Ovary (tissue), 3 donors: ENCODE results near the gene UCK2.

Experiments
- EP300 ChIP-seq: sonication (generic); formaldehyde crosslinking; IDR thresholded peaks from one replicate; pipeline ENCODE4 v1.6.1; 2017; ENCODE audit warnings: antibody characterized with exemption
- POLR2A ChIP-seq: fragments of 450-650 bp; IDR thresholded peaks from one replicate; pipeline ENCODE4 v1.6.1; 2017; ENCODE audit warnings: antibody characterized with exemption, mild to moderate bottlenecking, moderate library complexity
- TF ChIP-seq, protein P1 (sequence below), 3 donors: fragments of 450-650 bp in 2 of 3; fragments of 200-600 bp in 1 of 3; IDR thresholded peaks; one replicate each; pipeline versions ENCODE4 v1.5.1 to v1.8.0; 2016 to 2022; ENCODE audit warnings: antibody characterized with exemption in 3 of 3, mild to moderate bottlenecking in 1 of 3
- donor health status: DM: no; HTN: no; CAD: no.

DNA sequence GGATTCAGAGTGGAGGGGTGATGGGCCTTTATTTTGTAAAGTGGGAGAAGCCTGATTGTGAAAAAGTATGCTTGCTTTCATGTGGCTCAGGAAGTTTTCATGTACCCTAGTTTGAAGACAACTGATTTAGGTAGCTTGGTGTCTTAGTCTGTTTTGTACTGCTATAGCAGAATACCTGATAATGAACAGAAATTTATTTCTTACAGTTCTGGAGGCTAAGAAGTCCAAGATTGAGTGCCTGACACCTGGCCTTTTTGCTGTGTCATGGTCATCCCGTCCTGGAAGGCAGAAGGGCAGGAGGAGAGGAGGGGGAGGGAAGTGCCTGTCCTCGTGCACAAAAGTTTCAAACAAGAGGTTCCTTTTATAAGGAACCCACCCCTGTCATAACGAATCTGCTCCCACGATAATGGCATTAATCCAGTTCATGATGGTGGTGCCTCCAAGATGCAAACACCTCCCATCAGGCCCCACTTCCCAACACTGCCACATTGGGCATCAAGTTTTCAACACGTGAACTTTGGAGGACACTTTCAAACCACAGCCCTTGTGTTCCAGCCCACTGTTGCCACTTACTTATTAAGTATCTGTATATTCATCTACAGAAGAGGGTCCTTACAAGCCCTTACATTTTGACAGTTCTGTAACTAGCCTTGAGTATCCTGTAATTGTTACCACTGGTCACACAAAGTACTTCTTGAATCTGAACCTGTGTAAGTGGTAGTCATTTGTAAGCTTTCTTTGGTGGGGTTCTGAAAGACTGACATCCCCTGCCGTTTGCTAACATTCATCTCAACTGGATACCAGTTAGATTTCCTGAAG is 9.5 kb downstream of the UCK2 start:
- TF ChIP-seq, protein P1, sequence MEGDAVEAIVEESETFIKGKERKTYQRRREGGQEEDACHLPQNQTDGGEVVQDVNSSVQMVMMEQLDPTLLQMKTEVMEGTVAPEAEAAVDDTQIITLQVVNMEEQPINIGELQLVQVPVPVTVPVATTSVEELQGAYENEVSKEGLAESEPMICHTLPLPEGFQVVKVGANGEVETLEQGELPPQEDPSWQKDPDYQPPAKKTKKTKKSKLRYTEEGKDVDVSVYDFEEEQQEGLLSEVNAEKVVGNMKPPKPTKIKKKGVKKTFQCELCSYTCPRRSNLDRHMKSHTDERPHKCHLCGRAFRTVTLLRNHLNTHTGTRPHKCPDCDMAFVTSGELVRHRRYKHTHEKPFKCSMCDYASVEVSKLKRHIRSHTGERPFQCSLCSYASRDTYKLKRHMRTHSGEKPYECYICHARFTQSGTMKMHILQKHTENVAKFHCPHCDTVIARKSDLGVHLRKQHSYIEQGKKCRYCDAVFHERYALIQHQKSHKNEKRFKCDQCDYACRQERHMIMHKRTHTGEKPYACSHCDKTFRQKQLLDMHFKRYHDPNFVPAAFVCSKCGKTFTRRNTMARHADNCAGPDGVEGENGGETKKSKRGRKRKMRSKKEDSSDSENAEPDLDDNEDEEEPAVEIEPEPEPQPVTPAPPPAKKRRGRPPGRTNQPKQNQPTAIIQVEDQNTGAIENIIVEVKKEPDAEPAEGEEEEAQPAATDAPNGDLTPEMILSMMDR (IDR thresholded peaks at IDR 0.05), result no peak
- TF ChIP-seq EP300 (no peak), POLR2A (no peak)
